WTC11 (cell line): ENCODE data around the gene FAM89A.

Experiments used
- CTCF ChIP-seq: fragments of 200-600 bp; IDR thresholded peaks from 2 replicates; pipeline ENCODE4 v1.8.0; 2022; ENCODE audit warnings: antibody characterized with exemption
- ELF4 ChIP-seq: sonication (generic); formaldehyde crosslinking; IDR thresholded peaks from 2 replicates; pipeline ENCODE4 v1.8.1; 2022; ENCODE audit warnings: low read depth, mild to moderate bottlenecking, moderate library complexity, missing genetic modification reagents
- MLX ChIP-seq: sonication (generic); formaldehyde crosslinking; IDR thresholded peaks from 2 replicates; pipeline ENCODE4 v1.8.1; 2023; ENCODE audit warnings: mild to moderate bottlenecking, missing genetic modification reagents, moderate library complexity
- PRDM15 ChIP-seq: sonication (generic); formaldehyde crosslinking; IDR thresholded peaks from 2 replicates; pipeline ENCODE4 v1.8.0; 2022; ENCODE audit warnings: missing genetic modification reagents
- PREB ChIP-seq: sonication (generic); formaldehyde crosslinking; IDR thresholded peaks from 2 replicates; pipeline ENCODE4 v1.8.1; 2022; ENCODE audit warnings: mild to moderate bottlenecking, missing genetic modification reagents, moderate library complexity, borderline replicate concordance

DNA sequence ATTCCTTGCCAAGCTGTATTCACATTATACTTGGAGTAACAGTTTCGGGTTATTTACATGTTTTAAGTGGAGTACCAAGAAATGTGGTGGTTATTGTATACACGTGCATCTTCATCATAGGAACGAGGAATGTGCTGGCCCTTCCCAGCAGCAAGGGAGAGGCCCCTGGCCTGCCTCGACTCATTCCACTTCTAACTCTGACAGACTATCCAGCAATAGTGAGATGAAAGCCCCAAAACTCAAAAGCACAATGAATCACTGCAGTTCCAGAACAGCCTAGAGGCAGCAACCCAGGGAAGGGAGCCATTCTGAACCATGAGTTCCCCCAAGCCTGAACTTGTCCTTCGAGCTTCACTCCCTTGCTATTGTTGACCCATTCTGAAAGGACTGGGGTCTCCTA is 23.1 kb downstream of the FAM89A start:
- TF ChIP-seq CTCF = no peak
- no peak for TF ChIP-seq MLX (CRISPR knock-in tag)
- no peak for TF ChIP-seq PRDM15
- no peak for TF ChIP-seq ELF4 (CRISPR knock-in tag)
- no peak for TF ChIP-seq PREB
